ENCODE data around the gene SLC35A3.
"Not testable (repeated sequence)": the region's sequence is repeated elsewhere in the genome, so short reads cannot be mapped to it uniquely, and the experiment has no call there.

Gene SLC35A3

DNA sequence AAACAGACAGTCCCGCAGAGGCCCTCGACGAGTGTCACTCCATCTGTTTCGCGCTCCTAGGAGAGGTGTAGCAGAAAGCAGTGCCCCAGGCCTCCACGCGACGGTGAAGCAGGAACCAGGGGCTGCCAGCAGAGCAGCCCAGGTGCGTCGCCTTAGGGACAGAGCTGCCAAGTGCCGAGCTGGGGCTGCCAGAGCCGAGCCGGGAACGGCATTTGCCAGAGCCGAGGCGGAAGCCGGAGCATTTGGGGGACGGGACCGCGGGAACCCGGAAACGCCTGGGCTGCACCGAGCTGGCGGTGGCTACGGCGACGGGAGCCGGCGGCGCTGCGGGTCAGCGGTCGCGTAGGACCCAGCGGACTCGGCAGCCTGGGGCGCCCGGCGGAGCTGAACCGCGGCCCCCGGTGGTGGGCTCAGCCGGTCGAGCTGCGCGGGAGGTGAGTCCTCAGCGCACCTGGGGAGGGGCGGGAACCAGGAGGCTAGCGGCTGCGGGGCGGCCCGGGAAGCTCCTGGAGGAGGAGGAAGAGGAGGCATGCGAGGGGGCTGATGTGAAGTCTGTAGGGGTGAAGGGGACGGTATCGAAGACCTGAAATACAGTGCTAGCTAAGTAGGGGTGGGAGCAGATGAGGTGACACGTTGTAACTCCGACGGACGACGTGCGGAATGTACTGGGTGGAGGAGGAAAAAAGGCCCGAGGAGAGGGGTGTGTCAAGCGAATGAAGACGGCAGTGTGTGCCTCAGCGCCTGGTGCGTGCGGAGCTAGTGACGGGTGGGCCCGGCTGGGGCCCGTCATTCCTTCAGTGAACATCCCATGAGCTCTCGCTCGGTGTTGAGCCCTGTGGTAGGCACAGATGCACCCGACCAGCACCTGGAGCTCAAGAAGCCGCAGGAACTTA is at the start of gene SLC35A3:
SLC35A3 (plus strand) TSS at position 268 of the 893 bp plus-strand sequence. CDS start 23,559 bp downstream, outside the sequence.
- peak; percentile 87 for DNase-seq

DNA sequence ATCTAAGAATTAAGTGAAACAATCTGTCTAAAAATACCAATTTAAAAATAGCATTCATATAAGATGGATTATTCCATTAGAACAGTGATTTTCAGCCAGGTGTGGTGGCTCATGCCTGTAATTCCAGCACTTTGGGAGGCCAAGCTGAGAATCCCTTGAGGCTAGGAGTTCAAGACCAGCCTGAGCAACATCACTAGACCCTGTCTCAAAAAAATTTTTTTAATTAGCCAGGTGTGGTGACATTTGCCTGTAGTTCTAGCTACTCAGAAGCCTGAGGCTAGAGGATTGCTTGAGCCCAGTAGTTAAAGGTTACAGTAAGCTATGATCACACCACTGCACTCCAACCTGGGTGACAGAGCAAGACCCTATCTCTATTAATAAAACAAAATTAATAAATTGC is 35.0 kb upstream of the SLC35A3 start:
- DNase-seq = no peak

DNA sequence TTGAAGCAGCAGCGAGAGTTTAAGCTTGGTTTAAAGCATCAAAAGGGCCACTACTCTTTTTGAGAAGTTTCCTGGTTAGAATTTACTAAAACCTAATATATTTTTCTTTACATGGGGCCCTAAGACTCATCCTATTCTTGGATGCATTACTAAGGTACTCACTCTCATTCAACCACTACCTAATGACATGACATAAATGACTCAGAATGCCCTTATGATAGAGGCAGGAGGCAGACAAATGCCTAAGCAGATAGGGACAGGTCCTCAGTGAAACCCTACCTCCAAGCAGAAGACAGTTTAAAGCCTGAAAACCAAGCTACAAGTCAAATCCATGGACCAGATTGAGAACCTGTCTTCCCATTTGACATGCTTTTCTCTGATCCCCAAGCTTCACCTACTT is 34.3 kb upstream of the SLC35A3 start:
- DNase-seq = no peak

DNA sequence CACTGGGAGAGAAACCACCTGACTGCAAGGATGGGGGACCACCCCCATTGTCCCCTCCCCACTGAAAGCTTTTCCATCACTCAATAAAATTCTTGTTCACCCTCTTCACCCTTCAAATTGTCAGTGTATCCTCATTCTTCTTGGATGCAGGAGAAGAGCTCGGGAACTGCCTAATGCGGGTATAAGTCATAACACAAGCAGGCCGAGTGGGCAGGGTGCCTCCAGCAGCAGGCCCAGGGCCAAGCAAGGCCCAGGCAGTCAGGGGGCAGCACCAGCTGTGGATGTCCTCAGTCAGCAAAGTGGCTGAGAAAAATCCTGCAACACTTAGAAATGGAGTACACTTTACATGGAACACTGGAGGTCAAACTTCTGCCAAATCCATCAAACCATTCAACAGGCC is 33.7 kb upstream of the SLC35A3 start:
- DNase-seq = no peak

DNA sequence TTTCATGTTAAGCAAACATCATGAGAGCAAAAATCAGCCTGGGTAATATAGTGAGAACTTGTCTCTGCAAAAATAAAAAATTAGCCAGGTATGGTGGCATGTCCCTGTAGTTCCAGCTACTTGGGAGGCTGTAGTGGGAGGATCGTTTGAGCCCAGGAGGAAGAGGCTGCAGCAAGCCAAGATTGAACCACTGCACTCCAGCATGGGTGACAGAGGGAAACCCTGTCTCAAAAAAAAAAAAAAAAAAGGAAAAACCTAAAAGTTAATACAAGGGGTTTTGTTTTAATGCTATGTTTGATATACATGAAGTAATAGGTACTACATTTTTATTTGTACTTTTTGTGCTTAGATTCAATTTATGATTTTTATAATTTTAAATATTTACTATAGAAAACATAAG is 27.1 kb upstream of the SLC35A3 start:
- no peak for DNase-seq

DNA sequence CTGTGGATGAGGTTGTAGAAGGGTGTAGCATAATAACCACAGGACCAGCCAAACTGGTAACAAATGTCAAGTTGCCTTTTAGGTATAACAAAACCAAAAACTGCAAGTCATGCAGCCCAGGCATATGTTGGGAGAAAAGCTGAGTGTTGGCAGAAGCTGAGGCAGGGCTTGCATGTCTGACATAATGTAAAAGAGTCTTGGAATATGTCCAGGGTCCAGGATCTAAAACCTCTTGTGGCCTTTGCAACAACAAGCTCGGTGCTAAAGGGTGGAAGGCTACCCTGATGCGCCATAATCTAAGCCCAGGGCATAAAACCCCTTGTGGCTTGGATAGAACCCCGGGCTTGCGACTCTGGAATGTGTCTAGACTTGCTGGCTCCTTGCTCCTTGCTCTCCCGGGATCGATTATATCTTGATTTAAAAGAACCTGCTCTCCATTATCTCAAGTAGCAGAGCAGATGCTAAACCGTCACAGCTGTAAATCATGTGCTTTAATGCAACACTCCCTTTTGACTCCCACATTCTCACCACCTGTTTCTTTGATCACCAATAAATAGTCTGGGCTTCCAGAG is 26.5 kb upstream of the SLC35A3 start:
- DNase-seq = no peak

DNA sequence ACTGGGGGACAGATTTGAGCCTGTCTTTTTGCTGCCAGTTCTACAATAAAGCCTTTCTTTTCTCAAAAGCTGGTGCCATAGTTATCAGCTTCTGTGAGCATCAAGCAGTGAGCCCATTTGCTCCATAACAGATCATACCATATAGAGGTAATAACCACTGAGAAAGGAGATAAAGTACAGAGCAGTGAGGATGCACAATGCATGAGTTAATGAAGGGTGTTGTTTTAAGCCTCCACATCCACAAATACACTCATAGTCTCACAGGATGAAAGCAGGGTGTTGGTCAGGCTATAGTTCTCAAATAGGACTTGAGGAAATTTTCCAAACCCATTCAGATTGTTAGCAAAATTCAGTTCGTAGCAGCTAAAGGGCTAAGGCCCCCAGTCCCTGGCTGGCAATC is 25.6 kb upstream of the SLC35A3 start:
- no peak for DNase-seq

DNA sequence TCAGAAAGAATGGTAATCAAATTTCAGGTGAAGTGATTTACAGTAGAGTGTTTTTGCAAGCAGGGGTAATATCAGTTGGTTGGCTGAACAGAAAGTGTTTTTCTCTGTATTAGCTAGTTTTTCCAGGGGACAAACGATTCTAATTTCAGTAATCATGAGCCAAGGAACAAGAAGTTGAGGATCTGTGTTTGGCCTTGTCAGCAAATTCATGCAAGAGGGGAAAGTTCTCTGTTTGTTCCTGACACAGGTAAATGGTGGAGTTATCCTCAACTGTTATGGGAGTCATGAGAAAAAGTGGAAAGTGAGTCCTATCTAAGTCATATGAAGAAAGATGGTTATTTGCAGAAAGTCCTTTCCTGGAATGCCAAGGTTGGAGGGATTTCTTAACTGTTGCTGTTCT is 24.6 kb upstream of the SLC35A3 start:
- no peak for DNase-seq

DNA sequence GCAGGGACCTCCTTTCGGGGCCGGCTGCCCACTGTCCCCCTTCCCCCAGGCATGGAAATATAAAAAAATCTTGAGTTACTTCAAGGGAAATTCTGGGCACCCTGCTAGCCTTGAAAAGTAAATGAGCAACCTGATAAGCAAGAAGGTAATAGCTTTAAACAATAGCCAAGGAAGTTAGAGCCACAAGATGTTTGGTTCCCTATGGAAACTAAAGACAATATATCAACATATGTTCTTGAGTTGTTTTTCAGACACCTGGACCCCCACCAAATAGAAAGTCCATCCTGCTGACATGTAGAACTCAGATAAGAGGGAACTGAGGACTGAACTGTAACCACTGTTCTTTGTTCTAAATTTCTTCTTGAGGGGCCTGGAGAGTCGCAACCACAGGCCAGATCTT is 19.3 kb upstream of the SLC35A3 start:
- no peak for DNase-seq

DNA sequence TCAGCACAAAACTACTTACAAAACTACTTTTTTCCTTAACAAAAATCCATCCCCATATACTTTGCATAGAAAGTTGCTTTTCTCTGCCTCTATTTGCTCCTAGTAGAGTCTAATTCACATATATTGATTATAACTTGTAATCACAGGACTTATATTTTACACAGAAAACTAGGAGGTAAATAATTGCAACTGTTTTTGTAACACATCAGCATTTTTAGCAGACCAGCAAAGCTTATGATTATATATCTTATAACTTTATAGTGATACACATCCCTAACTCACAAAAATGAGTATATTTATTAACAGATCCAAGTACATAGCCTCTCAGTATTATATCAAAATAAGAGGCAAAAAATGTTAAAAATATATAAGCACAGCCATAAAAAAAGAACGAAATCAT is 17.3 kb upstream of the SLC35A3 start:
- DNase-seq = no peak

DNA sequence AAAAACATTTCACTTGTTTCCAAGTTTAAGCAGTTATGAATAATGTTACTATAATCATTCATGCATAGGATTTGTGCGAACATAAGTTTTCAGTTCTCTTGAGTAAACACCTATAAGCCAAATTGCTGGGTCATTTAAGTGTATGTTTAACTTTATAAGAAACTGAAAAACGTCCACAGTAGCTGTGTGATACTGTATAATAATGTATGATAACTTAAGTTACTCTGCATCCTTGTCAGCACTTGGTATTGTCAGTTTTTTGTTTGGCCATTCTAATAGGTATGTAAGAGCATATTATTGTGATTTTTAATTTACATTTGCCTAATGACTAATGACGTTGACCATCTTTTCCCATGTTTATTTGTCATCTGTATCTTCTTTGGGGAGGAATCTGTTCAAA is 14.4 kb upstream of the SLC35A3 start:
- DNase-seq = no peak

DNA sequence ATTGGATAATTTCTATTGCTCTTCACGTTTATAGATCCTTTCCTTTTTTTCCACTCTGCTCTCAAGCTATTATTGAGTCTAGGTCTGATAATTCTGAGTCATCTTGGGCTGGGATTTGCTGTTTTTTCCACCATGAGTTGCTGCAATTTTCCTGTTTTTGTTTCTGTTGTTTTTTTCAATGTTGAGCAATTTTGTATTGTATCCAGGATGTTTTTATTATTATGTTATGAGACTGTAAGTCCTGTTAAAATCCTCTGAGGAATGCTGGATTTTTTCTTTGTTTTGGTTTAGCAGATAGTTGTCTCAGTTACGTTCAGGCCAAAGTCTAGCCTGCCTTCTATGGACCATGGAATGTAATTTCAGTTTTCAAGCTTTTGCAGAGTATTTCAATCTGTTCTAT is 13.0 kb upstream of the SLC35A3 start:
- DNase-seq = no peak

DNA sequence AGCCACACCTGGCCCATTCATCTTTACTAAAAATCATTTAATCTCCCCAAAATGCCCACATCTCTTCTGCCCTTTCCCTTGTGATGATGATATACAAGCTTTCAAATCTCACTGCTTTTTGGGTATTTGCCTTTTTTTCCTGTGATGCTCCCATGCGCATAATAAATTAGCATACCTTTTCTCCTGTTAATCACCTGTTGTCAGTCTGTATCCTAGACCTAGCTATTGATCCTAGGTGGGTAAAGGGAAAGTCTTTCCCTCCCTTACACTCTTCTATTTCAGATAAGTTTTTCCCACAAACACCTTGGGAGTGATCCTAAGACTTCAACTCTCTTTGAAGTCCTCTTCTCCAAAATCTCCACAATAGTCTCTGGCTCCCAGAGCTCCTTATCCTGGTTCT is 12.0 kb upstream of the SLC35A3 start:
- no peak for DNase-seq

DNA sequence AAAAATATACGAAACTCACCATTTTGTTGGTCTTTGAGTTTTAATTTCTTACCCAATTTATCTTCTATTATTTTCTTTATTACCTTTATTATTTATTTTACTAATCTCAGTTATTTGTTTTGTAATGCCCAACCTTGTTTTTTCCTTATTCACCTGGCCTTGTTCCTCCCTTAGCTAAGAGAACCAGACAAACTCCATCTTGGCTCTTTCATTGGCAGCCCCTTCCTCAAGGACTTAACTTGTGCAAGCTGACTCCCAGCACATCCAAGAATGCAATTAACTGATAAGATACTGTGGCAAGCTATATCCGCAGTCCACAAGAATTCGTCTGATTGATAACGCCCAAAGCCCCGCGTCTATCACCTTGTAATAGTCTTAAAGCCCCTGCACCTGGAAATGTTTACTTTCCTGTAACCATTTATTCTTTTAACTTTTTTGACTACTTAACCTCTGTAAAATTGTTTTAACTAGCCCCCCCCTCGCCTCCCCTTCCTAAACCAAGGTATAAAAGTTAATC is 10.5 kb upstream of the SLC35A3 start:
- DNase-seq = not testable (repeated sequence)

DNA sequence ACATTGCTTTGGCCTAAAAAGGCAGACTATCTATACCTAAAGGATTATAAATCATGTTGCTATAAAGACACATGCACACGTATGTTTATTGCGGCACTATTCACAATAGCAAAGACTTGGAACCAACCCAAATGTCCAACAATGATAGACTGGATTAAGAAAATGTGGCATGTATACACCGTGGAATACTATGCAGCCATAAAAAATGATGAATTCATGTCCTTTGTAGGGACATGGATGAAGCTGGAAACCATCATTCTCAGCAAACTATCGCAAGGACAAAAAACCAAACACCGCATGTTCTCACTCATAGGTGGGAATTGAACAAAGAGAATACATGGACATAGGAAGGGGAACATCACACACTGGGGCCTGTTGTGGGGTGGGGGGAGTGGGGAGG is 9.5 kb upstream of the SLC35A3 start:
- DNase-seq = not testable (repeated sequence)

DNA sequence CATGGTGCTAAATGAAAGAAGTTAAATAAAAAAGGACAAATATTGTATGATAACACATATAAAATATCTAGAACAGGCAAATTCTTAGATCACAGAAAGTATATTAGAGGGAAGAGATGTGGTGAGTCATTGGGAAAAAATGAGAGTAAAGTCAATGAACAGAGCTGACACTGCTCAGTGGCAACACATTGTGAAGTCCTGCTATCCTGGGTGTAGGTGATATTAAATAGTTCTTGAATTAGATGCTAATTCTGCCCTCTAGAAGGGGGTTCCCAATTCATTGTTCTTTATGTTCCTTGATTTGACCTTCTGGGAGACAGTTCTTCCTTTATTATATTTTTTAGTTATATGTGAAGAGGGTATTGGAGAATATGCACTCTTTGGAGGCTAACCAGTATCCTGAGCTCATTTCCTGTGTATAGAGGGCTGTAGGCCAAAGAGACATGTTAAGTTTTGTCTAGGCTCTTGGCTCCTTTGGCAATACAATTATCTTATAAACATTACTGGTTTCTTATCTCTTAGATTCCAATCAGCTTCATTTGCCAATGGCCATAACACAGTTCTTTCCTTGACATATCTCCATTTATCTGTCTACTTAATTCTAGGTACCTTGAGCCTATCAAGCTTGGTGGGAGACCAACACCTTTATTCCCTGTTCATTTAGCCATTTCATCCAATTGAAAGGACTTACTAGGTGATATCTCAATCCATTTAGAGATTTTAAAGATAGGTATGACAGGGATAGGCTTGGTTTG is 6.6 kb upstream of the SLC35A3 start:
- no peak for DNase-seq

DNA sequence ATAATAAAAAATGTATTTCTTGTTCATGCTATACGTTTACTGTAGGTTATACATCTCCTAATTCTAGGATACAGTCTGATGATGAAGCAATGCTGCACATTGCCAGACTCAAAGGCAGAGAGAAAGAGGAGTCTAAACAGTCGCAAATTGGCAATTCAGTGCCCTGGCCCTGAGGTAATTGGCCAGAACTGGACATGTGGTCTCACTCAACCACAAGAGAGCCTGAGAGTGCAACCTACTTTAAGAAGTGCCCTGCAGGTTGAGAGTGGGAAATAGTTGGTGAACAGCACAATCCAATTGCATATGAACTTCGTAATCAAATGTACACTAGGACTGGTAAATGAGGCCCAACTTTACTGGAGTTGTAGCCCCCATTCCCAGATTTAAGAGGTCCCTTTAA is 5.0 kb upstream of the SLC35A3 start:
- no peak for DNase-seq

DNA sequence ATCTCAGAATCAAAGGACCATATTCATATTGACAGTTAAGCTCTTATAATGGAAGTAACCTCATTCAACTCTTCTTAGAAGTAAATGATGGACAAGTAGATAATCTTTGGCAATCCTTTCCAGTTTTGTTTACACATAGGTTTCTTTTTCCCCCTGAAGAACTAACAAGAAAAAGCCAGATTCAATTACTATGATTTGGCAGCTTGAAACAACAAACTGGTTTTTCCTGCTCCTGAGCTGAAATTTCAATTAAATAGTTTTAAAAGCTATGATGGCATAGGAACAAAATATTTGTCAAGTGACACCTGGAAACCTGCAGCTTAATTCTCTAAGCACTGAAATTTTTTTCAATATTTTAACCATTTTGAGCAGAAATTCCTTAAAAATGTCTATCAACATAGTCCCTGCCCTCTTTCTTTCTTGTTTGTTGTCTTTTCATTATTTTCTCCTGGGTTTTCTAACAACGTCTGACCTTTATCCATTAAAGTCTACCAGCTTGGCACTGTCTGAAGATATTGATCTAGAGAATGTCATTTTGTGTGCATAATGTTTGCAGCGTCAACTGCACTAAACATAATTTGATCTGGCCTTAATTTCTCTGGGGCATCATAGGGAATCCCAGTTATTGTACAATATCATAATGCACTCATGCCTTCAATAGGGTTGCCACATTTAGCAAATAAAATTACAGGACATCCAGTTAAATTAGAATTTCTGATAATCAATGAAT is 4.0 kb upstream of the SLC35A3 start:
- DNase-seq = no peak

DNA sequence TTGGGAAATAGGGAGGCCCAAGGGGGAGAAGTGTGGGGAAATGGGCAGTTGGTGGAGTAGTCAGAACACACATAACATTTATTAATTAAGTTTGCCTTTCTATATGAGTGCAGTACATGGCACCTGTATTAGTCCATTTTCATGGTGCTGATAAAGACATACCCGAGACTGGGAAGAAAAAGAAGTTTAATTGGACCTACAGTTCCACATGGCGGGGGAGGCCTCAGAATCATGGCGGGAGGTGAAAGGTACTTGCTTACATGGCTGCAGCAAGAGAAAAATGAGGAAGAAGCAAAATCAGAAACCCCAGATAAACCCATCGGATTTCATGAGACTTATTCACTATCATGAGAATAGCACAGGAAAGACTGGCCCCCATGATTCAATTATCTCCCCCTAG is 1.6 kb upstream of the SLC35A3 start:
- DNase-seq = no peak

DNA sequence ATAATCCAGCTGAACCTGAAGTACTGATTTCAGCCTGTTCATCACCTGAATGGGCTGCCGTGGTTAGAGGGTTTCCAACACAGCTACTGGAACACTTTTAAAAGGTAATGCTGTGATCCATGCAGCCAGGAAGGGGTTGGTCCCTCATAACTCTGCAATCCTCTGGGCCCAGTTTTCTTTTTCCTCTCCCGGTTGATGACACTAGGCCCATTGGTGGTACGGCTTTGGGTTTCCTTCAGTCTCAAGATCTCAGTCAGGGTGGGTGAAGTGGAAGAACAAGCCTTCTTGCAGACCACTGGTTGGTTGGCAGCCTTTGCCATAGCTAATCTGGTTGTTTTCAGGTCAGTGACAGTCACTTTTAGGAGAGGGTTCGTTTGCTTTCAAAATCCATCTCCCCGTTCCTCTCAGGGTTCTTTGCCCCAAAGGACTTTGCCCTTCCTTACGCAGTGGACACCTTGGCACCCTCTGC is 502 bp upstream of the SLC35A3 start:
- no peak for DNase-seq

DNA sequence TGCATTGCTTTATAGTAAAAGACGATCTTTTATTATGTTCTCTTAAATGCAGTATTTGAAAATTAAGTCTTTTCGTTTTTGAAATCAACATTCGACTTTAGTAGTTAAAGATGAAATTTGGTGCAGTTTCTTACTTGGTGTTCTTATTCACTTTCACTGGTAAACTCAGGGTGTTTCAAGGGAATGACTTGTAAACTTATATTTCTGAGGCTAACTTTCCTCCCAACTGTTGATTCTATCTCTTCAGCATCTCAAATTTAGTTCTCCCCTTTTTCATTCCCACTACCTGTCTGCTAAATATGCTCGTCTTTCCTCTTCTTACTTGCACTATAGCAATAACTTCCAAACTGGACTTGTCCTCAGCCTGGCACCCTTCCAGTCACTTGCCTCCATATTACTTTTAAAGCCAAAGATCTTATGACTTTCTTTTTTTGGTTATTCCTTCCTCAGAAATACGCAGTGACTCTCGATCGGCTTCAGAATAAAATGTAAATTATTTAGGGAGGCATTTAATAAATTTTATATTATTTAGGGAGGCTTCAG is 988 bp downstream of the SLC35A3 start:
- no peak for DNase-seq

DNA sequence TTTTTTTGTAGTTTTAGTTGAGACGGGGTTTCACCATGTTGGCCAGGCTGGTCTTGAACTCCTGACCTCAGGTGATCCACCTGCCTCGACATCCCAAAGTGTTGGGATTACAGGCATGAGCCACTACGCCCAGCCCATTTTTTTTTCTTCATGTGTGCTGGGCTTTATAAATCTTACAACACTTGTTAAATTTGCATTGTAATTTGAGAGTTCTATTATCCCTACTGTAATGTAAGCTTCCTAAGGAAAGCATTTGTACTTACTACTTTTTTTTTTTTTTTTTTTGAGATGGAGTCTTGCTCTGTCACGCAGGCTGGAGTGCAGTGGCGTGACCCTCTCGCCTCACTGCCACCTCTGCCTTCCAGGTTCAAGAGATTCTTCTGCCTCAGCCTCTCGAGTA is 2.3 kb downstream of the SLC35A3 start:
- not testable (repeated sequence) for DNase-seq

DNA sequence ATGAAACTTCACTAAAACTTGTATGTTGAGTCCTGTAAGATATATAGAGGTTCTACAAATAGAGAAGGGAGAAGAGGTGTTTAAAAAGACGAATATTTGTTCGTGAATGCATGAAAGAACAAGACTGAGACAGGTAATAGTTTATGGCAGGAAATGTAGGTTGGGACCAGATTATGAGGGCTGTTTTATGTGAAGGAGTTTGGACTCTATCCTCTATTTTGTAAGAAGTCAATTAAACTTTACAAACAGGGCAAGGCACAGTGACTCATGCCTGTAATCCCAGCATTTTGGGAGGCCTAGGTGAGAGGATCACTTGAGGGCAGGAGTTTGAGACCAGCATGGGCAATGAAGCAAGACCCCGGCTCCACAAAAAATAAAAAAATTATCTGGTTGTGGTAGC is 5.7 kb downstream of the SLC35A3 start:
- DNase-seq = no peak
